DMS79 (cell line): ENCODE measurements around the gene DOCK8.

ENCODE experiments used
- DNase-seq: peaks from one replicate; lab custom pipeline; 2025; lab: John Stamatoyannopoulos, UW

Gene DOCK8

GRCh38 chr9:306907-307306, 92.2 kb downstream of the DOCK8 start:
- no peak for DNase-seq

- DNase-seq = no peak
Observed at GRCh38 chr9:311841-312240, 97.2 kb downstream of the DOCK8 start.

GRCh38 chr9:312596-313320, 98.1 kb downstream of the DOCK8 start:
- DNase-seq = no peak

- DNase-seq = no peak
Observed at GRCh38 chr9:316382-316965, 101.8 kb downstream of the DOCK8 start.

- no peak for DNase-seq
Observed at GRCh38 chr9:318646-319045, 104.0 kb downstream of the DOCK8 start.

GRCh38 chr9:324971-325370, 110.3 kb downstream of the DOCK8 start:
- no peak for DNase-seq

GRCh38 chr9:326667-327066, 112.0 kb downstream of the DOCK8 start:
- DNase-seq = no peak

GRCh38 chr9:328453-328852, 113.8 kb downstream of the DOCK8 start:
- no peak for DNase-seq

- no peak for DNase-seq
Observed at GRCh38 chr9:331197-331596, 116.5 kb downstream of the DOCK8 start.

GRCh38 chr9:335373-335772, 120.7 kb downstream of the DOCK8 start:
- DNase-seq = no peak

GRCh38 chr9:336039-336438, 121.4 kb downstream of the DOCK8 start:
- DNase-seq = no peak

GRCh38 chr9:338602-339001, 123.9 kb downstream of the DOCK8 start:
- no peak for DNase-seq

- no peak for DNase-seq
Observed at GRCh38 chr9:341634-342421, 127.2 kb downstream of the DOCK8 start.

- DNase-seq = no peak
Observed at GRCh38 chr9:343773-344172, 129.1 kb downstream of the DOCK8 start.

GRCh38 chr9:346111-346571, 131.5 kb downstream of the DOCK8 start:
- no peak for DNase-seq

- DNase-seq = no peak
Observed at GRCh38 chr9:347667-348292, 133.1 kb downstream of the DOCK8 start.

GRCh38 chr9:350384-350783, 135.7 kb downstream of the DOCK8 start:
- no peak for DNase-seq

- no peak for DNase-seq
Observed at GRCh38 chr9:351916-352315, 137.3 kb downstream of the DOCK8 start.

GRCh38 chr9:353077-353476, 138.4 kb downstream of the DOCK8 start:
- DNase-seq = no peak

- no peak for DNase-seq
Observed at GRCh38 chr9:354453-354852, 139.8 kb downstream of the DOCK8 start.

- DNase-seq = no peak
Observed at GRCh38 chr9:357560-357959, 142.9 kb downstream of the DOCK8 start.

- no peak for DNase-seq
Observed at GRCh38 chr9:362561-363273, 148.1 kb downstream of the DOCK8 start.
